Measurements from ENCODE around the gene PHF24. TPM values are rescaled to one million over a fixed set of nuclear protein-coding genes. Genes with fewer than 3 reads are reported as not detected.

Gene PHF24
- total and polyA plus RNA-seq, 7 donors = under 0.01 to 2.2 (median 0.67) TPM; not detected in 1

DNA sequence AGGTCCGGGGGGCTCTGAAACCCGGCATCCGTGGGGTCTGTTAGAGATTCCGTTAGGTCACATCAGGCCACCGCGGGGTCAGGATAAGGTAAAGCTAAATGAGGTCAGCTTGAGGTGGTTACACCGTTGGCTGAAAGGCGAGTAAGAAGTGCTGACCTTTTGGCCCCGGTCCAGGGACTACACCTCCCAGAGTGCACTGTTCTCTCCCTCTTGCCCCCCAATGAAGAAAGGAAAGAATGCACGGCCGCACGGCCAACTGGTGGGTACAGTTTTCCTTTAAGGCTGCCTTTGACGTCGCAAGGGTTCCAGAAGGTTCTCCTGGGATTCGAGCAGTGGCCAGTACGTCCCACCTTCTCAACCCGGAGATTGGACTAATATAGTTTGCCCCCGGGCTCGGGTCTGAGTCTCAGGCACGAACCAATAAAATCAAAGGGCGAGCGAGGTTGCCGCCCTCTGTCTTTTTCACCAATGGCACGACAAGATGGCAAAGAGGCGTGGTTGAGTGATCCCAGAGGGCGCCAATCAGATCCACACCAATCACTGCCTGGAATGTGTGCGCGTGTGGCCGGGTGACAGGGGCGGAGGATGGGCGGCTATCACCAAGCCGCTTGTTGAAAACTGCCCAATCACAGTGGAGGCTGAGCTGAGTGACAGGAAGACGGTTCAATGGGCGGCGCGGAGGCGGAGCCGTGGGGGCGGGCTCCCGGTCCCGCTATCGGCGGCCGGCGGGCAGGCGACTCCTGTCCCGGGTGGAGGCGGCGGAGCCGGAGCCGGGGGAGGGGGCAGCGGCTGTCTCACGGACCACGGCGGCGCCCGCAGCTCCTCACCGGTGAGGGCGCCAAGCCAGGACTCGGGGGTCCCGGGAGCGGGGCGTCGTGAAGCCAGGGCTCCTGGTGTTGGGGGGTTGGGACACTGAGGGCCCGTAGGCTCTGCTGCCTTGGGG, 31.2 kb downstream of the PHF24 start, which contains the start of gene DNAJB5:
DNAJB5 (plus strand) TSS at position 743 of the 943 bp plus-strand sequence. CDS start 886 bp downstream, outside the sequence.
- peak within 1 kb of the TSS in 3 of 4 donors; percentile 95 to 100 (median 98) for H3K27ac ChIP-seq
- no peaks in the 10 kb centered on the region for H3K27me3 ChIP-seq
- peaks cover 0 to 53% (median 48%) of the 10 kb centered on the region in 4 donors for H3K4me1 ChIP-seq
- peak in 2 of 4 donors; percentile 58 to 66 for TF ChIP-seq EP300 (IDR thresholded peaks at IDR 0.05)
- peak; percentile 79 to 94 (median 86) for TF ChIP-seq POLR2AphosphoS5 (IDR thresholded peaks at IDR 0.05)
- TF ChIP-seq, protein P1, sequence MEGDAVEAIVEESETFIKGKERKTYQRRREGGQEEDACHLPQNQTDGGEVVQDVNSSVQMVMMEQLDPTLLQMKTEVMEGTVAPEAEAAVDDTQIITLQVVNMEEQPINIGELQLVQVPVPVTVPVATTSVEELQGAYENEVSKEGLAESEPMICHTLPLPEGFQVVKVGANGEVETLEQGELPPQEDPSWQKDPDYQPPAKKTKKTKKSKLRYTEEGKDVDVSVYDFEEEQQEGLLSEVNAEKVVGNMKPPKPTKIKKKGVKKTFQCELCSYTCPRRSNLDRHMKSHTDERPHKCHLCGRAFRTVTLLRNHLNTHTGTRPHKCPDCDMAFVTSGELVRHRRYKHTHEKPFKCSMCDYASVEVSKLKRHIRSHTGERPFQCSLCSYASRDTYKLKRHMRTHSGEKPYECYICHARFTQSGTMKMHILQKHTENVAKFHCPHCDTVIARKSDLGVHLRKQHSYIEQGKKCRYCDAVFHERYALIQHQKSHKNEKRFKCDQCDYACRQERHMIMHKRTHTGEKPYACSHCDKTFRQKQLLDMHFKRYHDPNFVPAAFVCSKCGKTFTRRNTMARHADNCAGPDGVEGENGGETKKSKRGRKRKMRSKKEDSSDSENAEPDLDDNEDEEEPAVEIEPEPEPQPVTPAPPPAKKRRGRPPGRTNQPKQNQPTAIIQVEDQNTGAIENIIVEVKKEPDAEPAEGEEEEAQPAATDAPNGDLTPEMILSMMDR (IDR thresholded peaks at IDR 0.05) = no peak
- peak; percentile 68 to 94 for TF ChIP-seq POLR2A (IDR thresholded peaks at IDR 0.05)
- DNase-seq = peak; percentile 100
- 1% methylated on average over 65 of the region's 65 CpGs for WGBS, 2 donors
- H3K4me3 ChIP-seq = peak within 1 kb of the TSS; percentile 67 to 97 (median 92)
- H3K9me3 ChIP-seq = no peaks in the 10 kb centered on the region
- no peaks in the 10 kb centered on the region for H3K36me3 ChIP-seq
- intact Hi-C loops (cut with DNase I) = loop anchor here (2.0 to 5.0 kb wide), 4 partner anchors 83 to 324 kb away; partner anchors contain the start of genes PIGO and VCP

DNA sequence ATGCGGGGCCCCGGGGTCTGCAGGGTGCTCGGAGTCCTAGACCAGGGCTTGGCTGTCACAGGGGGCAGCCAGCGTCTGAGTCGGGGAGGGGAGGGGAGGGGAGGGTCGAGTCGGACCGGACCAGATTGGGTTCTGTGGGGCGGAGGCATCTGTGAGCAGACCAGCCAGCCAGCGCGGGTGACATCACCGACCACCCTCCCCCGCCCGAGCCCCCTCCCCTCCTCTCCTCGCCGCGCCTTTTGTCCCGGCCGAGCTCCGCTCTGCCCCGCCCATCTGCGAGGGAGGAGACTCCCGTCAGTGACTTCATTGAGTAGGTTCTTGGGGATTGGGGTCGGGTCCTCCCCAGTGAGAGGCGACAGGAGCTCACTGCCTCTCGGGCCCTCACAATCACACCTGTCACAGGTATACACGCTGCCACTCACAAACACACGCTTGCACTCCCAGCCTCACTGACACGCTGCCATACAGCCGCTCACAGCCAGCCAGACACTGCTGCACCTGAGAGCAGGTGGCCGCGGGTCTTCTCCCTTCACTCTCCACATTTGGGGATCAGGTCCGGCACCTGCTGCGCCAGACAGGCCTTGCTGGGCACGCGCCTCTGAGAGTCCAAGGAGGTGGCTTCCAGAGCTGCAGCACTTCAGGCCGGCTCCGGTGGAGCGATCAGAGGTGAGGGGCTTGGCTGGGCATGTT, 32.0 kb downstream of the PHF24 start:
- H3K4me1 ChIP-seq = peaks cover 0 to 61% (median 57%) of the 10 kb centered on the region in 4 donors
- no peaks in the 10 kb centered on the region for H3K36me3 ChIP-seq
- TF ChIP-seq EP300 (IDR thresholded peaks at IDR 0.05) = no peak
- TF ChIP-seq POLR2AphosphoS5 (IDR thresholded peaks at IDR 0.05) = peak; percentile 57 to 88 (median 71)
- TF ChIP-seq POLR2A (IDR thresholded peaks at IDR 0.05) = peak; percentile 41 to 45
- no peaks in the 10 kb centered on the region for H3K9me3 ChIP-seq
- WGBS, 2 donors = 4 to 11% methylated on average over 39 of the region's 39 CpGs
- peak overlapping the region in 3 of 4 donors; percentile 95 to 100 (median 98) for H3K27ac ChIP-seq
- intact Hi-C loops (cut with DNase I) = loop anchor here (2.0 to 10.0 kb wide), 9 partner anchors 82 to 1265 kb away; partner anchors contain the start of genes CCDC107, GNE, IL11RA and PIGO
- H3K4me3 ChIP-seq = peak overlapping the region; percentile 67 to 97 (median 92)
- peak; percentile 87 for DNase-seq
- no peaks in the 10 kb centered on the region for H3K27me3 ChIP-seq

DNA sequence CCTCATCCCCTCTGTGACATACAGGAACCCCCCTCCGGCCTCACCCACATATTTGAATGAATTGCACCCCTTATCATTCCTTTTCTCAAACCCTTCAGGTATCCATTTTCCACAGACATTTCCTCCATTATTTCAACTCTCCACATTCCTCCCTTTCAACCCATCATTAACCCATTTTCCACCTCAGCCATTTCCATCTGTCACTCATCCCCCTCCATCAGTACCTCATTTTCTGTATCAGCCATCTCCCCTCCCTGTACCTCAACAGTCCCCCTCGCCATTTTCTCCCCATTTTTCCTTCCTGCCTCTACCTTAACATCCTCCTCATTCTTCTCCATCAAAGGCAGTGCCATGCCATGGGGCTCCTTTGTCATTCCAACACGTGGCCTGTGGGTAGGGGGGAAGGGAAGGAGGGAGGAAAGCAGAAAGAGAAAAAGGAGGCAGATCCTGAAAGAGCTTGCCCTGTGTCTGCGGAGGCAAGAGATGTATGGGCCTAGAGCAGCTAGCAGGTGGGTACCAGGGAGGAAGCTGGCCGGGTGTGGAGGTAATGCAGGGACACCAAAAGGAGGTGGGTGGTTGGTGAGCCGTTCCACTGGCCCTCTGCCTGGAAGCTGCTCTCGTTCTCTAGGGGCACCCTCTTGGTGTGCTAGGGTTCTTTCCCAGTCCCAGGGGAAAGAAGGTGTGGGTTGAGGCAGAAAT, 33.0 kb downstream of the PHF24 start:
- peaks cover 0 to 3% (median 1%) of the 10 kb centered on the region in 4 donors for H3K36me3 ChIP-seq
- peaks cover 0 to 71% (median 65%) of the 10 kb centered on the region in 4 donors for H3K4me1 ChIP-seq
- peak overlapping the region in 3 of 4 donors; percentile 95 to 100 (median 98) for H3K27ac ChIP-seq
- TF ChIP-seq POLR2AphosphoS5 (IDR thresholded peaks at IDR 0.05) = peak in 1 of 4 donors; percentile 3
- no peak for TF ChIP-seq EP300 (IDR thresholded peaks at IDR 0.05)
- TF ChIP-seq, protein P1 (IDR thresholded peaks at IDR 0.05) = no peak
- TF ChIP-seq POLR2A (IDR thresholded peaks at IDR 0.05) = no peak
- DNase-seq = no peak
- WGBS, 2 donors = 51 to 67% methylated on average over 7 of the region's 7 CpGs
- no peaks in the 10 kb centered on the region for H3K9me3 ChIP-seq
- H3K27me3 ChIP-seq = no peaks in the 10 kb centered on the region
- intact Hi-C loops (cut with DNase I) = loop anchor here (5.0 to 10.0 kb wide), 5 partner anchors 121 to 1264 kb away; partner anchors contain the start of genes CCDC107, GNE, IL11RA and RMRP
- H3K4me3 ChIP-seq = peak overlapping the region in 3 of 4 donors; percentile 67 to 97 (median 93)

DNA sequence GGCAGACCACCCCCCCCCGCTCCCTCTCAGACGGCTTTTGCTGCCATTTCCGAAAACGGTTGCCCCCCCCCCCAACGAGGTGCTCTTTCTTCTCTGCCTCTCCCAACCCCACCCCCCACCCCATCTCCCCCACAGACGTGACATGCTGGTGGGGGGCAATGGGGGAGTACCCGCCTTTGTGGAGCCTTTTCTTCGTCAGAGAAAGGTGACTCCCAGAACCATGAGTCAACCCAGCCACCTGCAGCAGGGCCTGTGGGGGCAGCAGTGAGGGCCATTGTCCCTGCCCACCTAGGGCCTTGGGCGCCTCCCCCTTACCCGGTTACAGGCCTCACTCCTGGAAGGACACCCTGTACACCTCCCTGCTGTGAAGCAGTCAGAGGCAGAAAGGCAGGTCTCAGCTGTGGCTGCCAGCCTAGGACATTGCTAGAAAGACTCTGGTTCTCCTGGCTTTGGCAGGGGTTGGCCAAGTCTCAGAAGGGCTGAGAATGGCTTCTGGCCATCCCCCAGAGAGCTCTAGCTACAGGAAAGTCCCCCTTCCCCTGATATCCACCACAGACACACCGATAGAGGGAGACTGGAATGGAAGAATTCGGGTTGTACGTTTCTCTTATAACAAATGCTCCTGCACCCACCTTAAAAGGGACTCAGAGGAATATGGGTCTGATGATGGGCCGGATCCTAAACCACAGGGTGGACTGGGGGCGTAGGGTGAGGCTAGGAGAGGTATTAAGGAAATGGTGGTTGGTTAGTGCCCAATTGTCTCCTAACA, 33.7 kb downstream of the PHF24 start:
- Histone ChIP-seq H3K4me3 (peak overlapping the region in 2 of 4 donors; percentile 93 to 97), H3K4me1 (peaks cover 0 to 71% (median 66%) of the 10 kb centered on the region in 4 donors), H3K27me3 (no peaks in the 10 kb centered on the region), H3K9me3 (no peaks in the 10 kb centered on the region), H3K36me3 (peaks cover 5 to 11% (median 8%) of the 10 kb centered on the region in 4 donors), H3K27ac (peak overlapping the region in 3 of 4 donors; percentile 95 to 100 (median 98))
- 66 to 68% methylated on average over 15 of the region's 15 CpGs for WGBS, 2 donors
- DNase-seq = peak; percentile 85
- intact Hi-C loops (cut with DNase I) = loop anchor here (5.0 to 10.0 kb wide), 5 partner anchors 121 to 1263 kb away; partner anchors contain the start of genes CCDC107, GNE, IL11RA and RMRP
- peak in 1 of 2 donors; percentile 23 for TF ChIP-seq POLR2A (IDR thresholded peaks at IDR 0.05)
- TF ChIP-seq, protein P1 (IDR thresholded peaks at IDR 0.05) = peak in 1 of 4 experiments; percentile 14
- no peak for TF ChIP-seq EP300 (IDR thresholded peaks at IDR 0.05)
- peak in 3 of 4 donors; percentile 23 to 74 (median 66) for TF ChIP-seq POLR2AphosphoS5 (IDR thresholded peaks at IDR 0.05)

Measured in sigmoid colon (tissue), 7 donors.